GM18909 (cell line): Measurements from ENCODE around the gene CCDC116.
A peak's percentile ranks its signal among the peaks of the same experiment; 100 is the strongest.
"Not testable (repeated sequence)": the region's sequence is repeated elsewhere in the genome, so short reads cannot be mapped to it uniquely, and the experiment has no call there.

Experiments
- ATAC-seq: cut with Tn5 transposase; IDR thresholded peaks from one replicate; pipeline ENCODE4 v1.9.1; 2021; ENCODE audit warnings: mild to moderate bottlenecking; ENCODE audit not compliant: unreplicated experiment, poor library complexity

CCDC116 gene

GRCh38 chr22:21632237-21632895 lies at the start of gene CCDC116:
Gene CCDC116 (plus strand): TSS chr22:21632760. CDS start chr22:21633182, 422 bp downstream.
- ATAC-seq: no peak

GRCh38 chr22:21582801-21583740 lies 49.5 kb upstream of the CCDC116 start:
- ATAC-seq: no peak

GRCh38 chr22:21585389-21585788 lies 47.2 kb upstream of the CCDC116 start:
- no peak for ATAC-seq

- peak; percentile 79 for ATAC-seq
These were observed 44.6 kb upstream of the CCDC116 start for GRCh38 chr22:21587803-21588611.

- ATAC-seq: no peak
These were observed 43.2 kb upstream of the CCDC116 start for GRCh38 chr22:21589396-21589795.

- no peak for ATAC-seq
These were observed 41.5 kb upstream of the CCDC116 start for GRCh38 chr22:21590809-21591641.

- no peak for ATAC-seq
These were observed 40.9 kb upstream of the CCDC116 start for GRCh38 chr22:21591695-21592094.

- ATAC-seq: no peak
These were observed 40.1 kb upstream of the CCDC116 start for GRCh38 chr22:21592422-21592821.

GRCh38 chr22:21593406-21594232 lies 38.9 kb upstream of the CCDC116 start:
- no peak for ATAC-seq

GRCh38 chr22:21594865-21595452 lies 37.6 kb upstream of the CCDC116 start:
- no peak for ATAC-seq

GRCh38 chr22:21596356-21597135 lies 36.0 kb upstream of the CCDC116 start:
- not testable (repeated sequence) for ATAC-seq

GRCh38 chr22:21598302-21598701 lies 34.3 kb upstream of the CCDC116 start:
- ATAC-seq: no peak

- no peak for ATAC-seq
These were observed 33.3 kb upstream of the CCDC116 start for GRCh38 chr22:21599053-21599893.

GRCh38 chr22:21602579-21602978 lies 30.0 kb upstream of the CCDC116 start:
- no peak for ATAC-seq

GRCh38 chr22:21603973-21604372 lies 28.6 kb upstream of the CCDC116 start:
- no peak for ATAC-seq

- ATAC-seq: no peak
These were observed 26.5 kb upstream of the CCDC116 start for GRCh38 chr22:21605887-21606564.
